Osteoblast (primary cell): Measurements from ENCODE around the gene EFCAB11. TPM values are rescaled to one million over a fixed set of nuclear protein-coding genes. Genes with fewer than 3 reads are reported as not detected.

Experiments
- DNase-seq: peaks from one replicate; pipeline ENCODE4 v3.0.0; 2011; ENCODE audit warnings: low spot score, mixed read lengths; ENCODE audit not compliant: insufficient read length; ENCODE audit errors: missing footprints
- H2AFZ ChIP-seq: 2 replicates; pipeline ENCODE4 v1.6.0; 2011; ENCODE audit warnings: mild to moderate bottlenecking, low read length
- H3K27ac ChIP-seq: 2 replicates; pipeline ENCODE4 v1.5.1; 2011; ENCODE audit warnings: mild to moderate bottlenecking, low read depth, low read length, moderate library complexity
- H3K27me3 ChIP-seq: 2 replicates; pipeline ENCODE4 v1.6.0; 2012; ENCODE audit warnings: mild to moderate bottlenecking, control low read depth, inconsistent platforms, low read length, moderate library complexity; ENCODE audit not compliant: insufficient read depth
- H3K36me3 ChIP-seq: 2 replicates; pipeline ENCODE4 v1.5.1; 2011; ENCODE audit warnings: mild to moderate bottlenecking, low read length, control low read depth, moderate library complexity; ENCODE audit not compliant: insufficient read depth
- H3K4me1 ChIP-seq: 2 replicates; pipeline ENCODE4 v1.5.1; 2011; ENCODE audit warnings: mild to moderate bottlenecking, low read length, control low read depth, moderate library complexity; ENCODE audit not compliant: insufficient read depth
- H3K4me2 ChIP-seq: 2 replicates; pipeline ENCODE4 v1.6.0; 2011; ENCODE audit warnings: mild to moderate bottlenecking, low read length; ENCODE audit not compliant: insufficient read depth
- H3K4me3 ChIP-seq: fragments of 200-600 bp; sonication (generic); 3 replicates; pipeline ENCODE4 v1.5.1; 2012; ENCODE audit warnings: mild to moderate bottlenecking, low read length, inconsistent platforms; ENCODE audit not compliant: insufficient read depth
- H3K79me2 ChIP-seq: 2 replicates; pipeline ENCODE4 v1.6.0; 2012; ENCODE audit warnings: mild to moderate bottlenecking, low read length, control low read depth, inconsistent platforms; ENCODE audit not compliant: insufficient read depth
- H3K9me3 ChIP-seq: 2 replicates; pipeline ENCODE4 v1.5.1; 2011; ENCODE audit warnings: low read depth, low read length, control low read depth
- H4K20me1 ChIP-seq: 2 replicates; pipeline ENCODE4 v1.6.0; 2012; ENCODE audit warnings: mild to moderate bottlenecking, low read length, control low read depth; ENCODE audit not compliant: insufficient read depth
- CTCF ChIP-seq: IDR thresholded peaks from 2 replicates; pipeline ENCODE4 v1.5.1; 2011; ENCODE audit warnings: mild to moderate bottlenecking, low read depth, low read length, moderate library complexity; ENCODE audit errors: extremely low read depth
- total RNA-seq: library from RNA; depleted of rRNA; stranded (reverse); fragments of >200 nt; gene quantifications from 2 replicates; pipeline ENCODE4 v1.2.3, GENCODE V29; 2012

Gene EFCAB11
- total RNA-seq, 1 donor = 6.9 TPM

GRCh38 chr14:89988787-89989186 lies 34.3 kb upstream of the EFCAB11 start:
- no peak overlapping the region for H3K4me2 ChIP-seq
- H3K4me3 ChIP-seq = no peak overlapping the region
- no peak for TF ChIP-seq CTCF
- H3K36me3 ChIP-seq = peaks cover 52% of the 10 kb centered on the region
- no peaks in the 10 kb centered on the region for H3K27me3 ChIP-seq
- DNase-seq = no peak
- no peaks in the 10 kb centered on the region for H3K9me3 ChIP-seq
- no peak overlapping the region for H2AFZ ChIP-seq
- no peaks in the 10 kb centered on the region for H3K4me1 ChIP-seq
- no peaks in the 10 kb centered on the region for H3K79me2 ChIP-seq
- no peaks in the 10 kb centered on the region for H4K20me1 ChIP-seq
- no peak overlapping the region for H3K27ac ChIP-seq

- Histone ChIP-seq H4K20me1 (no peaks in the 10 kb centered on the region), H3K27me3 (no peaks in the 10 kb centered on the region), H3K4me3 (no peak overlapping the region), H3K4me1 (no peaks in the 10 kb centered on the region), H3K79me2 (no peaks in the 10 kb centered on the region), H2AFZ (no peak overlapping the region), H3K36me3 (peaks cover 45% of the 10 kb centered on the region), H3K4me2 (no peak overlapping the region), H3K27ac (no peak overlapping the region), H3K9me3 (no peaks in the 10 kb centered on the region)
- DNase-seq = no peak
- TF ChIP-seq CTCF = no peak
Measured at GRCh38 chr14:89987161-89987475, 32.6 kb upstream of the EFCAB11 start.

DNA sequence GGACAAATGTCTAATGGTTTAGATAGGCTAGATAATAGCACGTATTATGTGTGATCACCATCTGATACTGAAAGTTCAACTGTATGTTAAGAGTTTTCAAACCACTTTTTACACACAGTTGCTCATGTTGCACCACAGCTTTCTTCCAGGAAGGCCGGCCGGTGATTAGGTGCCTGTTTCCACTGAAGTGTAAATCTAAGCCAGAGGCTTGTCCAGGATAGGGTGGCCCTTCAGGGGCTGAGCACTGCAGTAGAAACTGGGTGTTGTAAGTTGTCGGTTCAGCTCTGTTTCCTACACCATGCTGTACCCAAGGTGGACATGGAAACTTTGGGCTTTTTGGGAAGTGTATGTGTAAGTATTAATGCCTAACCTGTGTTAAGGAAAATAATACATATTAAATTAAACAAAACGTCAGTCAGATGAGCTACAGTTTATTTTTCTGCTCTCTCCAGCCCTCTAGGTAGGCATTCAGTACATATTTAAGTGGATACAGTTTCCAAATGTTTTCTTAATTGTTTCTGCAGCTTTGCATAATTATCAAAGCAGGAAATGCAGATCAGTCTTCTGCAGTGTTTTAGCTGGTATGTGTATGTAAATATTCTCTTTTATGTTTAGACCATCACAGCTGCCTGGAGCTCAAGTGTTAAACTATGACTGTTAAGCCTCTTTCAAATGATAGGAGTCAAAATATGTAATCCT lies 32.1 kb upstream of the EFCAB11 start:
- no peaks in the 10 kb centered on the region for H3K9me3 ChIP-seq
- no peak overlapping the region for H2AFZ ChIP-seq
- no peaks in the 10 kb centered on the region for H3K79me2 ChIP-seq
- DNase-seq = no peak
- no peaks in the 10 kb centered on the region for H3K4me1 ChIP-seq
- no peak for TF ChIP-seq CTCF
- peaks cover 48% of the 10 kb centered on the region for H3K36me3 ChIP-seq
- H3K4me3 ChIP-seq = no peak overlapping the region
- H3K4me2 ChIP-seq = no peak overlapping the region
- H3K27me3 ChIP-seq = no peaks in the 10 kb centered on the region
- no peak overlapping the region for H3K27ac ChIP-seq
- no peaks in the 10 kb centered on the region for H4K20me1 ChIP-seq

DNA sequence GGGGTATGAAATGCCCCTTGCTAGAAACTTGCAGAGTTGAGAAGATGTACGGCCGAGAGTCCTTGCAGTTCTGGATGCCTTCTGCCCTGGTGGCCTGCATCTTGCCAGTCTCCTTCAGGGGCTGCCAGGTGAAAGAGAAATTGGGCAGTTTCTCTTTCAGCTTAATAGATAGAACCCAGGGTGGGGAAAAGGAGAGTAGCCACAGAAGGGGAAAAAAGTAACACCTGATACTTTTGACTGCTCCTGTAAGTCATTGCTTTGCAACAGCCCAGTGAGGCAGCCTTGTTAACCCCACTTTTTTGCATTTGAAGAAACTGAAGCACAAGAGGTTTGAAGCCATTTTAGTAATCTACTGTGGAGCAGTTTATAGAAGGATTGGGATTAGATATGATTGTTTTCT lies 28.8 kb upstream of the EFCAB11 start:
- Histone ChIP-seq H3K4me2 (no peak overlapping the region), H3K27ac (no peak overlapping the region), H3K4me1 (no peaks in the 10 kb centered on the region), H3K9me3 (no peaks in the 10 kb centered on the region), H3K27me3 (no peaks in the 10 kb centered on the region), H3K36me3 (peaks cover 59% of the 10 kb centered on the region), H3K79me2 (no peaks in the 10 kb centered on the region), H4K20me1 (no peaks in the 10 kb centered on the region), H2AFZ (no peak overlapping the region), H3K4me3 (no peak overlapping the region)
- no peak for TF ChIP-seq CTCF
- DNase-seq = no peak
